ENCODE results near the gene PPEF1. TPM values are rescaled to one million over a fixed set of nuclear protein-coding genes. Genes with fewer than 3 reads are reported as not detected.

Gene PPEF1
- total and polyA plus RNA-seq, 9 of the 15 experiments (the other 6 are each of a cell fraction or from before 2014, with no cell fraction given) = not detected

DNA sequence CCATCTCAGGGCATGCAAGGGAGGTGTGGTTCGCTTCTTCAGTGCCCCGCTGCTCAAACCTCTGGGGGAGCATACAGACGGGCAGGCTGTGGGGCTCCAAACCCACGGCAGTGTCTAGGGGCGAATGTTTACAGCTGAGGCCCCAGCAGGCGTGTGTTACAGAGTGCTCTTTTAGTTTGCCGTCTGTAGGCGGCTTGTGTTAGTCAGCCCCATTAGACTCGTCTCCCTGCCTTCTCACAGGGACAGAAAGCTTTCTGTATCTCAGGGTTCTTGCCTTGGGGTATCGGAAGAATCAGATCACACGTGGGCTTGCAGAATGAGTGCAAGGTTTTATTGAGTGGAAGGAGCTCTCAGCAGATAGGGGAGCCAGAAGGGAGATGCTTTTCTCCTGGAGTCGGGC, 46.2 kb upstream of the PPEF1 start (continued):
- TF ChIP-seq ARID4B (CRISPR knock-in tag; IDR thresholded peaks at IDR 0.05) = no peak
- TF ChIP-seq SMC3 (conservative IDR thresholded peaks at IDR 0.05; ENCODE audit: insufficient read depth, low read depth, low read length) = no peak
- no peak for TF ChIP-seq IFI16 (CRISPR knock-in tag; IDR thresholded peaks at IDR 0.05)
- TF ChIP-seq ZBTB12 (CRISPR knock-in tag; IDR thresholded peaks at IDR 0.05) = no peak

DNA sequence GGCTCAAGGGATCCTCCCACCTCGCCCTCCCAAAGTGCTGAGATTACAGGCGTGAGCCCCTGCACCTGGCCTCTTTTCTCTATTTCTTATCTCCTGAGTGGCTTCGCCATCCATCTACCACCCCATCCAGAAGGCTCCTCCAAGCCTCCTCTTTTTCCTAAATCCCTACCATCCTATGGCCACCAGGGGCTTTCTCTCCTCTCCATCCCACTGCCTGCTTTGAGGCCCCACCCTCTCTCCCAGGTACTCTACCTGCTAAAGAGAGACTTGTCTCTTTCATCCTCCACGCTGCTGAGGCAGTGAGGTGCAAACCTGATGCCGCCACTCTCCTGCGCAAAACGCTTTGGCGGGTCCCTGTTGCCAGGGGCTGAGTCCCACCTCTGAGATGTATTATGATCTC, 42.5 kb upstream of the PPEF1 start:
- peaks cover 3 to 22% of the 10 kb centered on the region in 2 experiments; a peak in 3 of 5 replicates for H3K27me3 ChIP-seq (ENCODE audit: control insufficient read depth in 2 of 2, insufficient read depth in 2 of 2, low read length in 2 of 2)
- intact Hi-C loops (cut with micrococcal nuclease) (no loop called here), in situ Hi-C loops (cut with MboI) (no loop called here)
- ATAC-seq = no peak
- H3K27ac ChIP-seq (ENCODE audit: extremely low read depth, low read depth, low read length) = no peak overlapping the region
- H3K4me2 ChIP-seq (ENCODE audit: insufficient read depth, low read length) = no peak overlapping the region
- no peak overlapping the region for H3K4me3 ChIP-seq
- no peak overlapping the region for H3K9ac ChIP-seq (ENCODE audit: insufficient read depth in 1 of 2, low read depth in 2 of 2, low read length in 2 of 2)
- no TSS peak for BruUV-seq (replicated peaks)
- no peaks in the 10 kb centered on the region for H3K9me3 ChIP-seq (replicated peaks; ENCODE audit: control insufficient read depth, insufficient read depth, low read depth, low read length)
- ChIA-PET CTCF (ENCODE audit: low intra/inter-chr PET ratio) (no interaction called here), POLR2A (no interaction called here)
- H3K4me1 ChIP-seq (replicated peaks in 1 of 2; ENCODE audit: control insufficient read depth in 2 of 2, insufficient read depth in 2 of 2, low read length in 2 of 2) = no peaks in the 10 kb centered on the region; a peak in 1 of 5 replicates
- no peak overlapping the region for H2AFZ ChIP-seq (ENCODE audit: low read depth, low read length)
- no peak for FAIRE-seq
- no peaks in the 10 kb centered on the region for H4K20me1 ChIP-seq (replicated peaks; ENCODE audit: control insufficient read depth, insufficient read depth, low read length)
- no peaks in the 10 kb centered on the region for H3K79me2 ChIP-seq (ENCODE audit: control insufficient read depth, insufficient read depth, low read length)
- no peaks in the 10 kb centered on the region for H3K9me1 ChIP-seq (ENCODE audit: control insufficient read depth, insufficient read depth, low read length)
- peak in 1 of 4 experiments; percentile 10 for DNase-seq (ENCODE audit: extremely low read depth in 1 of 4, low spot score in 3 of 4)
- no peaks in the 10 kb centered on the region for H3K36me3 ChIP-seq (ENCODE audit: control insufficient read depth, insufficient read depth, low read length)
- 7% methylated on average over 3 of the region's 8 CpGs for WGBS (ENCODE audit: insufficient coverage, low coverage, missing lambda C conversion rate)
- TF ChIP-seq KAT8 (IDR thresholded peaks at IDR 0.05; ENCODE audit: low read depth) (no peak), ZBTB7A (IDR thresholded peaks at IDR 0.05; ENCODE audit: borderline replicate concordance, control insufficient read depth, low read depth, low read length) (no peak), EZH2 (IDR thresholded peaks at IDR 0.05; ENCODE audit: borderline replicate concordance, low read depth, low read length) (no peak), ZEB2 (IDR thresholded peaks at IDR 0.05) (no peak), ELF2 (CRISPR knock-in tag; IDR thresholded peaks at IDR 0.05) (no peak), IRF2 (CRISPR knock-in tag; IDR thresholded peaks at IDR 0.05) (no peak), DPF2 (IDR thresholded peaks at IDR 0.05) (no peak), ZNF398 (CRISPR knock-in tag; IDR thresholded peaks at IDR 0.05) (no peak)
- TF ChIP-seq, protein P1, sequence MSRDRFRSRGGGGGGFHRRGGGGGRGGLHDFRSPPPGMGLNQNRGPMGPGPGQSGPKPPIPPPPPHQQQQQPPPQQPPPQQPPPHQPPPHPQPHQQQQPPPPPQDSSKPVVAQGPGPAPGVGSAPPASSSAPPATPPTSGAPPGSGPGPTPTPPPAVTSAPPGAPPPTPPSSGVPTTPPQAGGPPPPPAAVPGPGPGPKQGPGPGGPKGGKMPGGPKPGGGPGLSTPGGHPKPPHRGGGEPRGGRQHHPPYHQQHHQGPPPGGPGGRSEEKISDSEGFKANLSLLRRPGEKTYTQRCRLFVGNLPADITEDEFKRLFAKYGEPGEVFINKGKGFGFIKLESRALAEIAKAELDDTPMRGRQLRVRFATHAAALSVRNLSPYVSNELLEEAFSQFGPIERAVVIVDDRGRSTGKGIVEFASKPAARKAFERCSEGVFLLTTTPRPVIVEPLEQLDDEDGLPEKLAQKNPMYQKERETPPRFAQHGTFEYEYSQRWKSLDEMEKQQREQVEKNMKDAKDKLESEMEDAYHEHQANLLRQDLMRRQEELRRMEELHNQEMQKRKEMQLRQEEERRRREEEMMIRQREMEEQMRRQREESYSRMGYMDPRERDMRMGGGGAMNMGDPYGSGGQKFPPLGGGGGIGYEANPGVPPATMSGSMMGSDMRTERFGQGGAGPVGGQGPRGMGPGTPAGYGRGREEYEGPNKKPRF (IDR thresholded peaks at IDR 0.05; ENCODE audit: low read depth, low read length) = no peak
